ENCODE results near the gene SLF2. TPM values are rescaled to one million over a fixed set of nuclear protein-coding genes. Genes with fewer than 3 reads are reported as not detected.

Gene SLF2
- total and polyA plus RNA-seq, 4 donors, result 34.1 to 64.2 (median 41.9) TPM

- Histone ChIP-seq H3K4me3 (ENCODE audit: low read depth, low read length) (no peak overlapping the region), H3K36me3 (ENCODE audit: control insufficient read depth, insufficient read depth, low read length) (no peaks in the 10 kb centered on the region), H3K4me1 (ENCODE audit: control insufficient read depth, insufficient read depth, low read length) (peaks cover 11% of the 10 kb centered on the region), H3K9me3 (ENCODE audit: control insufficient read depth, insufficient read depth, low read length) (no peaks in the 10 kb centered on the region), H3K27me3 (ENCODE audit: control insufficient read depth, insufficient read depth, low read length) (no peaks in the 10 kb centered on the region), H3K27ac (ENCODE audit: low read depth, low read length) (no peak overlapping the region)
- peak in 1 of 6 donors; percentile 79 for DNase-seq (ENCODE audit: low read depth in 4 of 6, low spot score in 6 of 6)
- WGBS (ENCODE audit: insufficient coverage), result 31% methylated on average over 3 of the region's 4 CpGs
These were observed 17.4 kb upstream of the SLF2 start for GRCh38 chr10:100895346-100895745.

GRCh38 chr10:100895896-100896295, 16.9 kb upstream of the SLF2 start:
- no peak for DNase-seq (ENCODE audit: low read depth in 4 of 6, low spot score in 6 of 6)
- Histone ChIP-seq H3K36me3 (ENCODE audit: control insufficient read depth, insufficient read depth, low read length) (no peaks in the 10 kb centered on the region), H3K4me3 (ENCODE audit: low read depth, low read length) (no peak overlapping the region), H3K27ac (ENCODE audit: low read depth, low read length) (no peak overlapping the region), H3K27me3 (ENCODE audit: control insufficient read depth, insufficient read depth, low read length) (no peaks in the 10 kb centered on the region), H3K9me3 (ENCODE audit: control insufficient read depth, insufficient read depth, low read length) (no peaks in the 10 kb centered on the region), H3K4me1 (ENCODE audit: control insufficient read depth, insufficient read depth, low read length) (peaks cover 11% of the 10 kb centered on the region)
- WGBS (ENCODE audit: insufficient coverage), result 92% methylated on average over 3 of the region's 3 CpGs

GRCh38 chr10:100896876-100897461, 15.8 kb upstream of the SLF2 start:
- WGBS (ENCODE audit: insufficient coverage), result no CpG with 5 or more reads among the region's 7 CpGs
- DNase-seq (ENCODE audit: low read depth in 4 of 6, low spot score in 6 of 6), result no peak
- no peak overlapping the region for H3K27ac ChIP-seq (ENCODE audit: low read depth, low read length)

GRCh38 chr10:100897976-100898375, 14.8 kb upstream of the SLF2 start:
- Histone ChIP-seq H3K4me1 (ENCODE audit: control insufficient read depth, insufficient read depth, low read length) (peaks cover 11% of the 10 kb centered on the region), H3K4me3 (ENCODE audit: low read depth, low read length) (no peak overlapping the region), H3K27me3 (ENCODE audit: control insufficient read depth, insufficient read depth, low read length) (no peaks in the 10 kb centered on the region), H3K36me3 (ENCODE audit: control insufficient read depth, insufficient read depth, low read length) (no peaks in the 10 kb centered on the region), H3K27ac (ENCODE audit: low read depth, low read length) (no peak overlapping the region), H3K9me3 (ENCODE audit: control insufficient read depth, insufficient read depth, low read length) (no peaks in the 10 kb centered on the region)
- no CpG with 5 or more reads among the region's 1 CpG for WGBS (ENCODE audit: insufficient coverage)
- no peak for DNase-seq (ENCODE audit: low read depth in 4 of 6, low spot score in 6 of 6)

More at GRCh38 chr10:100896876-100897461, 15.8 kb upstream of the SLF2 start:
- Histone ChIP-seq H3K36me3 (ENCODE audit: control insufficient read depth, insufficient read depth, low read length) (no peaks in the 10 kb centered on the region), H3K9me3 (ENCODE audit: control insufficient read depth, insufficient read depth, low read length) (no peaks in the 10 kb centered on the region), H3K4me1 (ENCODE audit: control insufficient read depth, insufficient read depth, low read length) (peaks cover 11% of the 10 kb centered on the region), H3K27me3 (ENCODE audit: control insufficient read depth, insufficient read depth, low read length) (no peaks in the 10 kb centered on the region), H3K4me3 (ENCODE audit: low read depth, low read length) (no peak overlapping the region)

- WGBS (ENCODE audit: insufficient coverage), result 100% methylated on average over 1 of the region's 4 CpGs
- H3K4me1 ChIP-seq (ENCODE audit: control insufficient read depth, insufficient read depth, low read length), result peaks cover 11% of the 10 kb centered on the region
- H3K27me3 ChIP-seq (ENCODE audit: control insufficient read depth, insufficient read depth, low read length), result no peaks in the 10 kb centered on the region
- H3K36me3 ChIP-seq (ENCODE audit: control insufficient read depth, insufficient read depth, low read length), result no peaks in the 10 kb centered on the region
- no peak for DNase-seq (ENCODE audit: low read depth in 4 of 6, low spot score in 6 of 6)
- no peaks in the 10 kb centered on the region for H3K9me3 ChIP-seq (ENCODE audit: control insufficient read depth, insufficient read depth, low read length)
- no peak overlapping the region for H3K27ac ChIP-seq (ENCODE audit: low read depth, low read length)
- H3K4me3 ChIP-seq (ENCODE audit: low read depth, low read length), result no peak overlapping the region
These were observed 13.6 kb upstream of the SLF2 start for GRCh38 chr10:100899171-100899570.

GRCh38 chr10:100901051-100901450, 11.7 kb upstream of the SLF2 start:
- H3K27me3 ChIP-seq (ENCODE audit: control insufficient read depth, insufficient read depth, low read length), result no peaks in the 10 kb centered on the region
- no peak overlapping the region for H3K27ac ChIP-seq (ENCODE audit: low read depth, low read length)
- WGBS (ENCODE audit: insufficient coverage), result 82% methylated on average over 3 of the region's 6 CpGs
- H3K4me3 ChIP-seq (ENCODE audit: low read depth, low read length), result no peak overlapping the region
- peaks cover under 1% of the 10 kb centered on the region for H3K4me1 ChIP-seq (ENCODE audit: control insufficient read depth, insufficient read depth, low read length)
- no peaks in the 10 kb centered on the region for H3K9me3 ChIP-seq (ENCODE audit: control insufficient read depth, insufficient read depth, low read length)
- no peak for DNase-seq (ENCODE audit: low read depth in 4 of 6, low spot score in 6 of 6)
- H3K36me3 ChIP-seq (ENCODE audit: control insufficient read depth, insufficient read depth, low read length), result no peaks in the 10 kb centered on the region

- no peaks in the 10 kb centered on the region for H3K4me1 ChIP-seq (ENCODE audit: control insufficient read depth, insufficient read depth, low read length)
- no peak overlapping the region for H3K4me3 ChIP-seq (ENCODE audit: low read depth, low read length)
- DNase-seq (ENCODE audit: low read depth in 4 of 6, low spot score in 6 of 6), result no peak
- H3K9me3 ChIP-seq (ENCODE audit: control insufficient read depth, insufficient read depth, low read length), result no peaks in the 10 kb centered on the region
- H3K27me3 ChIP-seq (ENCODE audit: control insufficient read depth, insufficient read depth, low read length), result no peaks in the 10 kb centered on the region
- WGBS (ENCODE audit: insufficient coverage), result 93% methylated on average over 3 of the region's 7 CpGs
- no peak overlapping the region for H3K27ac ChIP-seq (ENCODE audit: low read depth, low read length)
- H3K36me3 ChIP-seq (ENCODE audit: control insufficient read depth, insufficient read depth, low read length), result no peaks in the 10 kb centered on the region
These were observed 10.1 kb upstream of the SLF2 start for GRCh38 chr10:100902622-100903021.

- Histone ChIP-seq H3K27me3 (ENCODE audit: control insufficient read depth, insufficient read depth, low read length) (no peaks in the 10 kb centered on the region), H3K27ac (ENCODE audit: low read depth, low read length) (no peak overlapping the region), H3K36me3 (ENCODE audit: control insufficient read depth, insufficient read depth, low read length) (no peaks in the 10 kb centered on the region), H3K4me1 (ENCODE audit: control insufficient read depth, insufficient read depth, low read length) (no peaks in the 10 kb centered on the region), H3K9me3 (ENCODE audit: control insufficient read depth, insufficient read depth, low read length) (no peaks in the 10 kb centered on the region), H3K4me3 (ENCODE audit: low read depth, low read length) (no peak overlapping the region)
- WGBS (ENCODE audit: insufficient coverage), result no CpG with 5 or more reads among the region's 2 CpGs
- no peak for DNase-seq (ENCODE audit: low read depth in 4 of 6, low spot score in 6 of 6)
These were observed 7.8 kb upstream of the SLF2 start for GRCh38 chr10:100904917-100905316.

- Histone ChIP-seq H3K27ac (ENCODE audit: low read depth, low read length) (no peak overlapping the region), H3K9me3 (ENCODE audit: control insufficient read depth, insufficient read depth, low read length) (no peaks in the 10 kb centered on the region), H3K4me1 (ENCODE audit: control insufficient read depth, insufficient read depth, low read length) (peaks cover 2% of the 10 kb centered on the region), H3K27me3 (ENCODE audit: control insufficient read depth, insufficient read depth, low read length) (no peaks in the 10 kb centered on the region), H3K4me3 (ENCODE audit: low read depth, low read length) (no peak overlapping the region), H3K36me3 (ENCODE audit: control insufficient read depth, insufficient read depth, low read length) (no peaks in the 10 kb centered on the region)
- WGBS (ENCODE audit: insufficient coverage), result 29% methylated on average over 1 of the region's 1 CpG
- DNase-seq (ENCODE audit: low read depth in 4 of 6, low spot score in 6 of 6), result no peak
These were observed 5.6 kb upstream of the SLF2 start for GRCh38 chr10:100907175-100907574.

GRCh38 chr10:100907773-100908363, 4.9 kb upstream of the SLF2 start:
- no peaks in the 10 kb centered on the region for H3K36me3 ChIP-seq (ENCODE audit: control insufficient read depth, insufficient read depth, low read length)
- no peak for DNase-seq (ENCODE audit: low read depth in 4 of 6, low spot score in 6 of 6)
- no peak overlapping the region for H3K27ac ChIP-seq (ENCODE audit: low read depth, low read length)
- no peaks in the 10 kb centered on the region for H3K27me3 ChIP-seq (ENCODE audit: control insufficient read depth, insufficient read depth, low read length)
- H3K4me1 ChIP-seq (ENCODE audit: control insufficient read depth, insufficient read depth, low read length), result peaks cover 2% of the 10 kb centered on the region
- H3K9me3 ChIP-seq (ENCODE audit: control insufficient read depth, insufficient read depth, low read length), result no peaks in the 10 kb centered on the region
- WGBS (ENCODE audit: insufficient coverage), result no CpG with 5 or more reads among the region's 4 CpGs
- H3K4me3 ChIP-seq (ENCODE audit: low read depth, low read length), result no peak overlapping the region
